H1 (cell line): Measurements from ENCODE around the gene BTNL3. TPM values are rescaled to one million over a fixed set of nuclear protein-coding genes. Genes with fewer than 3 reads are reported as not detected.

ENCODE experiments used
- SIN3A ChIP-seq, 2 experiments: IDR thresholded peaks in 1 of 2; conservative IDR thresholded peaks in 1 of 2; 2 replicates each; pipeline ENCODE4 v1.6.1; 2011 to 2012; ENCODE audit warnings: low read length in 2 of 2, improper control_type of control experiment in 1 of 2, low read depth in 1 of 2, mild to moderate bottlenecking in 1 of 2
- SP2 ChIP-seq: IDR thresholded peaks from 2 replicates; pipeline ENCODE4 v1.6.1; 2012; ENCODE audit warnings: mild to moderate bottlenecking, low read length, inconsistent platforms
- ZNF274 ChIP-seq: IDR thresholded peaks from 2 replicates; pipeline ENCODE4 v1.7.0; 2012; ENCODE audit warnings: low read length, borderline replicate concordance; ENCODE audit errors: extremely low read depth
- polyA plus RNA-seq, 7 experiments: library from polyadenylated mRNA; depleted of rRNA in 3 of 7; stranded (reverse) in 5 of 7; unstranded in 2 of 7; fragments of >200 nt in 5 of 7; fragments of 200-250 nt in 2 of 7; gene quantifications; 1 replicate in 5 of 7; 2 replicates in 1 of 7; 4 replicates in 1 of 7; pipeline versions ENCODE4 v1.2.1 to v1.2.3, GENCODE V29; 2011 to 2013; ENCODE audit warnings: missing spikeins in 2 of 7, mixed read lengths in 2 of 7
- total RNA-seq: library from RNA; stranded (reverse); fragmentation: NEBNext Ultra II Directional; extraction: Animal tissue kit (Norgen Biotek cat#: 25700); gene quantifications from 2 replicates; pipeline ENCODE4 v1.2.1, GENCODE V29; 2021

The BTNL3 gene
- total and polyA plus RNA-seq, 2 of the 8 experiments (the other 6 are each of a cell fraction or from before 2014, with no cell fraction given): not detected

DNA sequence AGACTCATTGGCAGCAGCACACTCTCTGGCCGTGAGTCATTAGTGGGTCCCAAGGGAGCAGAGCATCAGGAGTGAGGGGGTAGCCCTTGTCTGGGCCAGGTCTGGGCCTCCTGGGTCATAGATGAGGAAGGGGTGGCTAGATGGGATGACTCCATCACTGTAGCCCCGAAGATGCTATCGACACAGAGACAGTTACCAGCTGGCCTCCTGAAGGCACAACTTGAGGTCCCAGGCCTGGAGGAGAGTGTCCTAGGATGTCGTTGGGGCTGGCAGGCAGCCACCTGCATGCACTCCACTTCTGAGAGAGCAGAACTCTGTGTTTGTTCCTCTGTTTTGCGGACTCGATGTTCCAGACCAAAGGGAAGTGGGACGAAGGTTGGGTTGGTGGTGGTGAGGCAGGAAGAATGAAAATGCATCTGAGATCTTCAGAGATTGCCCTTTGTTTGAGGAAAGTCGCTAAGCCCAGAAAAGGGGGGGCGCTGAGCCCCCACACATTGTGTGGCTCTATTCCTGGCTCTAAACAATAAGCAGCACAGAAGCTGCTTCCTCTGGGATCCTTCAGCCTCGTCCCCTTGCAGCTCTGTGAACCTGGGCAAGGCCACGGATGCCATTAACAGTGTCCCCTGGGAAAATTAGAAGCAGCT, 56.1 kb downstream of the BTNL3 start (continued):
- TF ChIP-seq ZNF274: no peak
- TF ChIP-seq SP2: no peak
- TF ChIP-seq SIN3A (conservative IDR thresholded peaks at IDR 0.05 in 1 of 2, IDR thresholded peaks at IDR 0.05 in 1 of 2; ENCODE audit: low read depth in 1 of 2, low read length in 2 of 2): no peak
